GM19468 (cell line): ENCODE results near the gene ACSS2.

ENCODE experiments used
- ATAC-seq: cut with Tn5 transposase; IDR thresholded peaks from one replicate; pipeline ENCODE4 v1.9.1; 2021; ENCODE audit warnings: mild to moderate bottlenecking, moderate library complexity, moderate number of reproducible peaks; ENCODE audit not compliant: unreplicated experiment; ENCODE audit errors: extremely low read depth

ACSS2 gene

DNA sequence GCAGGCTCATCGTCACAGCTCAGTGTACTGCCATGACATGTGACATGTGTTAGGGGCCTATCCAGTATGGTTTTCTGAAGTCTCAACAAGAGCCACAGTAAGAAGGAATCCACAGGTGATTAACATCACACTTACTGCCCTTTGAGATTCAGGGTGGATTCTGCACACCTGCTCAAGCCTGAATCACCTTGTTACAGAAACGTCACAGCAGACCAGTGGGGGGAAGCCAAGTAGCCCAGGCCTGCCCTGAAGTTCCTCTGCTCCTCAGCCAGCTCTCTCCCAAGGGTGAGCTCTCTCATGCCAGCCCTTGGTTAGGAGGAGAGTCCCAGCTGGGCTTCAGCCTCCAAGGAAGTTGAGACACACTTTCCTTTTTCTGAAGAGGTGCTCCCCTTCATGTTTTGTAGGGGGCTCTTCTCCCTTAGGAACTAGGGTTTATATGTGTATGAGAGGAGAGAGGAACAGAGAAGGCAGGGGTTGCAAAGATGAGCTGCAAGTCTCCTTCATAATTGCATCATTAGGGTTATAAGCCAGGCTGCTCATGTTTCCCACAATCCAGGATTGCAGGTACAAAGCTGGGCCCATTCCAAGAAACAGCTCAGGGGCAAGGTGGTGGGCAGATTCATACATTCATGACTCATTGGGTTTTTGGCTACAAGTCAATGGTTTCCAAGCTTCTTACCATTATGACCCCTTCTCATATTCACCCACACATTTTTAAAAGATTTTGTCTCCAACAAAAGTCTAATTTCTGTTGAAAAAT, 67.6 kb downstream of the ACSS2 start:
- ATAC-seq, result no peak

DNA sequence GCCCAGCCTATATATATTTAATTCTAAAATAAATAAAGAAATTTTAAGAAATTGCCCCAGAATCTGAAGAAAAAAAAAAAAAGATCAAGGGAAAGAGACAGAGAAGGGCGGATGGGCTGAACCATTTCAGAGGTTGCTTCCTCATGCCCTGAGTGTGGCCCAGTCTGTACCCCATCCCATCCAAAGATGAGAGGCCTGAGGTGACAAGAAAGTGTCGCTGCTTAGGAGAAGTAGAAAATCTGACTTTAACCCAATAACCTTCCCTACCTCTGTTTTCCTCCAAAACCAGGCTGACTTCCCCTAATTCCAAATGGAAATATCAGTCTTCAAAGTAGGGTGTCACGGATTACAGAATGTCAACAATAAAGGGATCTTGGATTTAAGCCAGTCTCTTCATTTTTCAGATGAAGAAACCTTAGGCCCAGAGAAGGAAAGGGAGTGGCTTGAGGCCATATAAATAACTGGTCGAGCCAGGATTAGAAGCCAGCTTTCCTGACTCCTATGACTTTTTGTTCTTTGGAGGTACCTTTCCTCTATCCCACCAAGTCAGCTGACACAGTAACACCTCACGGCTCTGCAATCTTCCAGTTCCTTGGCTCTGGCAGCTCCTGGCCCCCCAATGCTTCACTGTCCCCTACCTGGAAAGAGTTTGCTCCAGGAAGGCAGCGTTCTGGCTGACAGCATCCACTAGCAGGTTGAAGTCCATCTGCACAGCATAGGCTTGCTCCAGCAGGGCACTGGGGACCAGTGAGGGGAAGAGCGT, 69.1 kb downstream of the ACSS2 start:
- ATAC-seq, result no peak

DNA sequence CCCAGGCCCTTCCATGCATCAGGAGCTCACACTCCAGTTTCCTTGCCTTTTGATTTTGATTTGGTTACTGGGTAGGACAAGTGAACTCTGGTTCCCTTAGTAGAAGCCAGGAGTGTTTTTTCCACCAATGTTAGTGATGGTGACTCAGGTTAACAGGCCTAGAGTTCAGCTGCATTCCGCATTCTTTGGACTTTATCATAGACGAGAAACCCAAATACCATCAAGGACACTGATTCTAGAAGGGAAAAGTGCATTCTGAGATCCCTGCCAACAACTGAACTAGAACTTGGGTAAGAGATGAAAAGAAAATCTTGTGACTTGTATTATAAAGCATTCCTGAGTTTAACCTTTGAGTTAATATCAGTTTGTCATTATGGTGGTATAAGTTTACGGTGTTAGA, 70.2 kb downstream of the ACSS2 start:
- ATAC-seq, result no peak

DNA sequence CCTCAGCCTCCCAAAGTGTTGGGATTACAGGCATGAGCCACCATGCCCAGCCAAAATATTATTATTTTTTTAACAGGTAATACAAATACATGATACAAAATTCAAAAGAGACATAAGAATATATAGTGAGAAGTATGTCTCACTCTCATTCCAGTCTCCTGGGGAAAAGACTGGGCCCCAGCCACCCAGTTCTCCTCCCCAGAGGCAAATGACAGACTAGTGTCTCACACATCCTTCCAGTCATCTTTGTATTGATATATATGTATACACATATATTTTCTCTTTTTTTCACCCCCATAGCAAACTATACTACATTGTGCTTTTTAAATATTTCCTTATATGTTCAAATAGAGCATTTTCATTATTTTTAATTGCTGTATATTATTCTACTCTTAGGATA, 70.9 kb downstream of the ACSS2 start:
- ATAC-seq, result no peak

DNA sequence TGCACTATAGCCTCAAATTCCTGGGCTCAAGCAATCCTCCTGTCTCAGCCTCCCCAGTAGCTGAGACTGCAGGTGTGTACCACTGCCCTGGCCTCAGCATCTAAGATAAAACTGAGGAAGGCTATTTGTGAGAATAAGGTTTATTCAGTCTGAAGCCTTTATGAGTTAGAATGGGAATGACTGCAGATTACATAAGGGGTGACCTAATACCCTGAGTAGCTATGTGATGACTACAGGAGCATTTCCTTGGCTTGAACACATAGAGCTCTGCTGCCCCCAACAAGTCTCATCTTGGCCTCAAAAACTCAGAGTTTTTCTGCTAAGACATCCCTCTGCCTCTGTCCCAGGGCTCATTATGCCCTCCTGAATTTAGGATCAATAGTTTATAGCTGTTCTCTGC, 71.6 kb downstream of the ACSS2 start:
- ATAC-seq, result no peak

DNA sequence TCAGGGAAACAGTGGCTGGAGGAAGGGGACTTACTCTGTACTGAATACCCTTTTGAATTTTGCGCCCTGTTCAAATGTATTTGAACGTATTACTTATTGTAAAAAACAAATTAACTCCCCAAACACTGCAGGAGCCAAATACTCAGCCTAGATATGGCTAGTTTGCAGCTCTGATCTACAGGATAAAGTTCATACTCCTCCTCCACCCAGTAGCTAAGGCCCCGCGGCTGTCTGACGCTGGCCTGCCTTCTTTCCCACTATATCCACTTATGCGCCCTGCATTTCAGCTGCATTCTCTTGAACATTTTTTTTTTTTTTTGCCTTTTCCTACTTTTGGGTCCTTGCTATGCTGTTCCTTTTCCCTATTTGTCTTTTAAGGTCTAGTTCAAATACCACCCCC, 72.7 kb downstream of the ACSS2 start:
- ATAC-seq, result no peak

DNA sequence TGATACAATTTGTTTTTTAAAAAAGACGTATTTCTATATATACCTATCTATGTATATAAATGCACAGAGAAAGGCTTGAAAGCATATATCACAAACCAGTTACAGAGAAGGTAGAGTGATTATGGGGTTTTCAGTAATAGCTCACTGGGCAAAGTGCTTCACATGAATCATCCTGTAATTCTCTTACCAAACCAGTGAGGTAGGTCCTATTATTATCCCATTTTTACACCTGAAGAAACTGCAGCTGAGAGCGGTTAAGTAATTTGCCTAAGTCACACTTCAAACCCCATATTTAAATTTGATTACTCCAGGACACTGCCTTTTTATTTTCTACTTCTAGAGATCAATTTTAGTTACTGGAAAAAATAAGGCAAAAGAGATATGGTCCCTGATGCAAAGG, 74.8 kb downstream of the ACSS2 start:
- no peak for ATAC-seq

DNA sequence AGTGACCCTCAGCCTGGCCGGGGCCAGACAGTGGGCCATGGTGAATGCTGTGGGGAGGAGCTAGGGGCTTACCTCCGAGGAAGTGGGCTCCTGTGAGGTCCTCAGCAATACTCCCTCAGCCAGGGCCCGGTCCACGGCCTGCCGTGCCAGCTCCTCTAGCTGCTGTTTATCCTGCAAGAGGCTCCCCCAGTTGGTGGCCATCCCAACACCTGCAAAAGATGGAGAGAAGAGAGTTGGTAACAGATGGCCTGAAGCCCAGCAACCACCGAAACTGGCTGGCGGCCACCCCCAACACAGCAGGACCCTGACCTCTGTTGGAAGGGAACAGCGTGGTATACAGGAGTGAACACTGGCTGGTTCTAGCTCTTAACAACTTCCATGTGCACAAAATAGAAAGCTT, 75.2 kb downstream of the ACSS2 start:
- no peak for ATAC-seq

DNA sequence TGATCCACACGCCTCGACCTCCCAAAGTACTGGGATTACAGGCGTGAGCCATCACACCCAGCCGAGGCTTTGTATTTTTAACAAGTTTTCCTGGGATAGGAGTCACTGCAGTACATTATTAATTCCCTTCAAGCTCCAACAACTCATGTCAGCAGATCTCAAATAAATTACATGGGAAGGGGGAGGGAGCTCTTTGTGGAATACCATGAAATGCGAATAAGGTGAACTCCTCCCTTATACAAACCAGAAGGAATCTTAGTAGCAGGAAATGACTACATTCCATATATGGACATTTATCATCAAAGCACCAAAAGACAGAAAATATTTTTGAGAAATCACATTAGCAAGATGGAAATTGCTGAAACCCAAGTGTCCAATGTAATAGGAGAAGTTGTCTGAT, 76.3 kb downstream of the ACSS2 start:
- no peak for ATAC-seq

DNA sequence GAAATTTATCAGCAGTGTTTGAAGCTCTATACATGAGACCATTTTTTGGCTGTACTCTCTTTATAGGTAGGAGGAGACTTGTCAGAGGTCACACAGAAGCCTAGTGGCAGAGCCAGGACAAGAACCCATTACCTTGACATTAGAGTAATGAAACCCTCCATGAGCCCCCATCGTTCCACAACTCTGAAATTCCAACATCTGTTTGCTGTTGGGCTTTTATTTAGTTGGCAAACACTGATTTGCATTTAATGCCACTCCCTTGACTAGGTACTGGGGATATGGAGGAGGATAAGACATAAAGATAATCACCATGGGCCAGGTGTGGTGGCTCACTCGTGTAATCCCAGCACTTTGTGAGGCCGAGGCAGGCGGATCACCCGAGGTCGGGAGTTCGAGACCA, 77.5 kb downstream of the ACSS2 start:
- no peak for ATAC-seq

DNA sequence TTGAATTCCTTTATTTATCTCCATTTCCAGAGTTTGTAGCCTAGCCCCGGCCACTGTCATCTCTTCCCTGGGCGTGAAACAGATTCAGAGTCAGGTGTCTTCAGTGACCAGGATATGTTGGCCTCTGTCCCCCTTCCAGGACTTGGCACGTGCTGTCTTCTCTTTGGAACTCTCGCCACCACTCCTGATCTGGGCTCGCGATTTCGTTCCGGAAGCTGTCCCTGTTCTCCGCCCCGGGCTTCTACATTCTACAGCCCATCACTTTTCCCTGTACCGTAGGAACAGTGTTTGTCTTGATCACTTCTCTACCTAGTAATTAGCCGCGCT, 78.5 kb downstream of the ACSS2 start:
- ATAC-seq, result no peak

DNA sequence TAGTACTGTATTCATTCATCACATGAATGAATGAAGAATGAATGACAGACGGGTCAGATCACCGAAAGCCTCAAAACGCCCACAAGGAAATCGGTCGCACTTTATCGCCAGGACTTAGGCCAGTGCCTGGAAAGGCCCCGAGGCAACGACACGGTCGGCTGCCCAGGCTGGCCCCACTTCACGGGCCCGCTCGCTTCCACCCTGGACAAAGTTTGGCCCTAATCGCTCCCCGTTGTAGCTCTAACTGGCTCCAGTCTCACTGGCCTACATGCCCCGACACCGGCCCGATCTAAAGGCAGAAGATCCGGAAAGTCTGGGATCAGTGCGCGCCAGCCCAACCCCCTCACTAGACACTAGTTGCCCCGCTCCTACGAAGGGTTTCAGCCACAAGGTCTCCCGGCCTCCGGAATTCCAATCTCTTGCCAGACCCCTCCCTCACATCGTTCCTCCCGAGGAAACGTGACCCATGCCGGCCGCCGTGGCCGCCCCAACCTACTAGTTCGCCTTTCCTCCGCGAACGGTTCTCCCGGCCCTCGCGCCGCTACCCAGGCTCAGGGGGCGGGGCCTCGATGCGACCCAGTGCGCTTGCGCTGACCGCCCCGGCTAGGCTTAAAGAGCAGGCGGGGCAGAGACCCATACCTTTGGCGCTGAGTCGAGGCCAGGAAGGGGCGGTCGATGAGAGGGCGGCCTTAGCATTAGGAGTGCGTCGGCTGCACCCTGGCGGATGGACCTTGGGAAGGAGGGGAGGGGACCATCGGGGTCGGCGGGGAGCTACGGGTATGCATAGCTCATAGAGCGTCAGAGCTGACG, 79.0 kb downstream of the ACSS2 start, which contains the start of the genes GSS and MYH7B:
Gene GSS (minus strand): TSS at position 576 of the 810 bp plus-strand sequence. CDS start 3,954 bp downstream, outside the sequence.
Gene MYH7B (plus strand): TSS at position 638 of the 810 bp plus-strand sequence. CDS start 22,138 bp downstream, outside the sequence.
- no peak for ATAC-seq

DNA sequence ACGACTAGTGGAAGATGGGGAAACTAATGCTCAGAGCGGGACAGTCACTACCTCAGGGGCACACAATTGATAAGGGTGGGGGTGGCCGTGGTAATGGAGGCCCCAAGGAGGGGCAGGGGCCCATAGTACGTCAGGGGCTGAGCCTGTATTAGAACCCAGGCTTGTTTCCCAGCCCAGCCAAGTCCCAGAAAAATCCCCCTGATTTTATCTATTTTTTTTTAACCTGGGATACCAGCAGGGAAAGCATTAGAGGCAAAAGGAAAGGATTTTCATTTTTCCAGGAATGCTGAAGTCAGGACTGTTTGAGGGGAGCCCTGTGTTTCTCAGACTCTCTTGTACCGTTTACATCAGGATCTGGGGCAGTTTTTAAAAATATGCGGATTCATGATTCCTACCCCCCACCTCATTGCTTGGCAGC, 79.6 kb downstream of the ACSS2 start:
- ATAC-seq, result no peak

DNA sequence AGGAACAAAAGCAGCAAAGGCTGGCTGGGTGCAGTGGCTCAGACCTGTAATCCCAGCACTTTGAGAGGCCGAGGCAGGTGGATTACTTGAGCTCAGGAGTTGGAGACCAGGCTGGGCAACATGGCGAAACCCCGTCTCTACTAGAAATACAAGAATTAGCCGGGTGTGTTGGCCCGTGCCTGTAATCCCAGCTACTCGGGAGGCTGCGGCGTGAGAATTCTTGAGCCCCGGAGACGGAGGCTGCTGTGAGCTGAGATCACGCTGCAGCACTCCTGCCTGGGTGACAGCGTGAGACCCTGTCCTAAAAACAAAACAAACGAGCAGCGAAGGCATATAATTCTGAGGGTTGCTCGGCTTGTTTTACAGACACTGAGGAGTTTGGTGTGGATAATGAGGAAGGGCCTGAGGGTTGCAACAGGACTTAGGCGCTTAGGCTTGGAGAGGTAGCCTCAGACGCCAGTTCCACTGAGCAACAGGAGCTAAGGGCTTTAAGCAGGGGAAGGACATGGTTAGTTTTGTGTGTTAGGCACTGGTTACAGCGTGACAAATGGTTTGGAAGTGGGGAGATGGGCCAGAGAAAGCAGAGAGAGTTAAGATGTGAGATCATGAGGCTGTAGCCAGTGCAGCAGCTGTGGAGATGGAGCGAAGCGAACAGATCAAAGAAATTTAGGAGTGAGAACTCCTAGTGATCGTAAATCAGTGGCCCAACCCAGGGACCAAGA, 80.5 kb downstream of the ACSS2 start:
- ATAC-seq, result no peak

DNA sequence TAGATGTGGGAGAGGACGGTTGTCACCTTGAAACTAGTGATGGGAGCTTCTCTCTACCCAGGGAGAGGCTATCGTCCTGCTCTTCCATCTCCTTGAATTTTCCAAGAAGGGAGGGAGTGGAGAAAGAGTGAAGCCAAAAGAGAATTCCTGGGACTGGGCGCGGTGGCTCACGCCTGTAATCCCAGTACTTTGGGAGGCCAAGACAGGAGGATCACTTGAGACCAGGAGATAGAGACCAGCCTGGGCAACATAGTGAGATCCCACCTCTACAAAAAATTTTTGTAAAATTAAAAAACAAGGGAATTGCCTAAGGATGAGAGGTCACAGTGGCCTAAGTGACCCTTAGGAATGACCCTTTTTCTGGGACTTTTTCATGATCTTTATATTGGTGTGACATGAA, 88.1 kb downstream of the ACSS2 start:
- no peak for ATAC-seq

DNA sequence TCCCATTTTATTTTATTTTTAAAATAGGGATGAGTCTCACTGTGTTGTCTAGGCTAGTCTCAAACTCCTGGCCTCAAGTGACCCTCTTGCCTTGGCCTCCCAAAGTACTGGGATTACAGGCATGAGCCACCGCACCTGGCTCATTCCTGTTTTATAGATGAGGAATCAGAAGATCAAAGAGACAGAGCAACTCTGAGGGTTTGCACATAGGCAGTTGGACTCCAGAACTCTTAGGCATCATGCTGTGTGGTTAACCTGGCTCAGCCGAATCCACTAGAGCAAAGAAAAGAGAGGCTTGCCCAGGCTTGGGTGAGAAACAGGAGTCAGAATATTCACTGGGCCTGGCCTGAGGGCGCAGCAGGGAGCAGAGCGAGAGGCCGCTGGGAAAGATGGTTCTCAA, 88.6 kb downstream of the ACSS2 start:
- ATAC-seq, result no peak

DNA sequence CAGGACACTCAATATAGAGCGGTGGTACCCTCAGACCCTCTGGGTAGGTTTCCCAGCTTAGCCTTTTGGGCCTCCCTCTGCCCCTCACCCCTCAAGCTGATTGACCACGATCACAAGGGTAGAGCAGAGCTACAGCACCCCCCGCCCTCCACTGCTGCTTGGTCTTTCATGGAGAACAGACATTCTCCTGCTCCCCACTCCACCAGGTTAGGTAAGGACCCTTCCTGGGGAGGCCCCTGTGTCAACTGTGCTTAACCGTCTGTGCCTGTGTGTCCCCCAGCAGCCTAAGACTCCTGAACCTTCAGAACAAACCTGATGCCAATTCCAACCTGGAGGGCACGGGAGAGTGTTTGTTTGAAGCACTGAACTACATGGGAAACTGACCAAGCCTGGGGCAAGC, 91.0 kb downstream of the ACSS2 start:
- no peak for ATAC-seq

DNA sequence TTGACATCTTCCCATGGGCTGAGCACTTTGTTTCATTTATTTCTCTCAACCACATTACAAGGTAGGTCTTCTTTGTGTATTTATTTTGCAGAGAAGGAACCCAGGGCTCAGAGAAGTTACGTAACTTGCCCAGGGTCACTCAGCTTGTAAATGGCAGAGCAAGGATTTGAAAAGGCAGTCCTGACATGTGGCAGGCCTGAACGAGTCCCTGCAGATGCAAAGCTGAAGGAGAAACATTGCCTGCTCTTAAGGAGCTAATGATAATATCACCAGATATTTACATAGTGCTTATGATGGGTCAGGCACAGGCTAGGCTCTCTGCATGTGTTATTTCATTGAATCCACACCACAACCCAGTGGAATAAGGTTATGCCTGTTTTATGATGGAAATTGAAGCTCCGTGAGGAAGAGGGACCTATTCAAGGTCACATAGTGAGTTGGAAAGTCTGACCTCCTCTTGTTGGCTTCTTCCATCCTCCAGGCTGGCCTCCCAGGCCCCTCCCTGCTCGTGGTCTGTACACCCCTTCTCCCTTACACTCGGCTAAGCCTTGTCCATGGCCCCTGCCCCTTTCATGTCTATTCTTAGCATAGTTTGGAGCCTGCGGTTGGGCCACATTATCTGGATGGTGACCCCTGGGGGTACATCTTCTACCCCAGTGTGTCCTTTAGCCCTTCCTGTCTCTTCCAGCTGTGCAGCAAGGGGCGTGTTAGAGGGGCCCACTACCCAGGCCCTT, 91.8 kb downstream of the ACSS2 start:
- ATAC-seq, result no peak

DNA sequence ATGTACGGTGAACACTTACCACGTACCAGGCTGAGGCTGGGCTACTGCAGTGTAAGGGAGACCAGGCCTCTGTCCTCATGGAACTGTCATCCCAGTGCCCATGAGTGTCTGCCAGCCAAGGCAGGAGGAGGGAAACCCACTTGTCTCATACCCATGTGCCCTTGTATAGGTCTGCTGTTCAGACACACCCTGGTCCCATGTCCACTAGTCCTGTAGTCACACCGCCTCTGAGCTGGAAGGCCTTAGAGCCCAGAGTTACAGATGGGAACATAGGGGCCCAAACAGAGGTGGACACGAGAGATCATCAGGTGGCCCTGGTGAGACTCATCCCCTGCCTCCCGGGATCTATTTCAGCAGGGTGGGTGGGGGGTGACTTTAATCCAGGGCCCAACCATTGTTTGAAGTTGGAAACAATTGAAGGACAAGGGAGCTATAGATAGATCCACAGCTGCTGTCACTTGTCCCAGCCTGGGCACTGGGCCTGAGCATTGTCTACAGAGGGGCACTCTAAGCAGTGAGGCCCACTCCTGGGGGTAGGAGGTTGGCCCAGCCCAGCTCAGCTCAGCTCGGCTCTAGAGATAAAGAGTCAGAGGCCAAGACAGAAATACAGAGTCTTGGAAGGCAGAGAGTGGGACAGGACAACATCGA, 93.9 kb downstream of the ACSS2 start:
- no peak for ATAC-seq
